Activated T-helper 1 cell treated with Interleukin-2 at 50 U/mL for 16 hours (primary cell): ENCODE results near the gene ATP5F1A.
A peak's percentile ranks its signal among the peaks of the same experiment; 100 is the strongest.
"Not testable (repeated sequence)": the region's sequence is repeated elsewhere in the genome, so short reads cannot be mapped to it uniquely, and the experiment has no call there.

ENCODE experiments used
- DNase-seq: peaks from one replicate; pipeline ENCODE4 v3.0.0-alpha.2; 2020; ENCODE audit warnings: low read depth

Gene ATP5F1A

DNA sequence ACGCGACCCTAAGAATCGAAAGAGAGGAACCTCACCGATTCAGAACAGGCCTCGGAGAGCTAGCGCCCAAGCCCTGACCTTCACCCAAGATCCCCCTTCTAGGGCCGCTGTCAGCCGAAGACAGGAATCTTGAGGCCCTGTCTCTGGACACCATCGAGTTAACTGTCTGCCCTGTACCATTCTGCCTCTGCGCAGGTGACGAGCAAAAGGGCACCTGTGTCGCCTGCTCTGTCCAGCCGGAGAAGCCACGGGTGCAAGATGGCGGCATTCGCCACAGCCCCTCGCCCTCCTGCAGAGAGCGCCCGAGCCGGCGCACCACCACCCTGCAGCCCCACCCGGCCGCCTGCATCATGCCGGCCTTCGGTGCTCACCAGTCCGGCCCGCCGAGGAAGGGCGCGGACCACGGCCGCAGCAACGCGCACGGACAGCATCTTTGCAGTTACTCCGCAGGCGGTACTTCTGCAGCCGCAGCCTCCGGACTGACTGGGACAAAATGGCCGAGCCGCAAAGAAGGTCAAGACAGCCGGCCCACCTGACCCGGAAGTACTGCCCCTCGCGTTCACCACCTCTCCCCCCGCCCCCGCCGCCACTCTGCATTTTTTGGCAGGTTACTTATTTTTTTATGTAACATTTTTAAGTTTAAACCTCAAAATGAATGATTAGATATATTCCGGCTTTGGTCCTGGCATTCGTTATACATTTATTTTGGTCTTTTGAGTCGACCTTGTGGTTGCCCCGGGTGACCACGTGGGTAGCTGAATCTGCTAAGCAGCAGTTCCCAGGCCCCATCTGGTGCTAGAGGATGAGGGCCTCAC is at the start of gene ATP5F1A:
ATP5F1A (minus strand) TSS at position 496 of the 815 bp plus-strand sequence; CDS start at position 431, 65 bp downstream.
- peak; percentile 75 for DNase-seq

DNA sequence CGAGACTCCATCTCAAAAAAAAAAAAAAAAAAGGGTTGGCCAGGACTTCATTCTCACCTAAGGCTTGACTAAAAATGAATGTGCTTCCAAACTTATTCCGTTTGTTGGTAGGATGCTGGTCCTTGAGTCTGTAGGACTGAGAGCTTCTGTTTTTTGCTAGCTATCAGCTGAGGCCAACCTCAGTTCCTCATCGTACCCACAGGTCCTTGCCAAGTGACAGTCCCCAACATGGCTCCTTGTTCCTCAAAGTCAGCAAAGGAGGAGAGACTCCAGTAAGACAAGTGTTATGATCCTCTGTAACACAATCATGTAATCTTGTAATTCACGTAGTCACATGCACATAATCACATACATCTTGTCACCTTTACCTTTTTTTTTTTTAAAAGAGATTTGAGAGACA is 43.1 kb upstream of the ATP5F1A start:
- no peak for DNase-seq

DNA sequence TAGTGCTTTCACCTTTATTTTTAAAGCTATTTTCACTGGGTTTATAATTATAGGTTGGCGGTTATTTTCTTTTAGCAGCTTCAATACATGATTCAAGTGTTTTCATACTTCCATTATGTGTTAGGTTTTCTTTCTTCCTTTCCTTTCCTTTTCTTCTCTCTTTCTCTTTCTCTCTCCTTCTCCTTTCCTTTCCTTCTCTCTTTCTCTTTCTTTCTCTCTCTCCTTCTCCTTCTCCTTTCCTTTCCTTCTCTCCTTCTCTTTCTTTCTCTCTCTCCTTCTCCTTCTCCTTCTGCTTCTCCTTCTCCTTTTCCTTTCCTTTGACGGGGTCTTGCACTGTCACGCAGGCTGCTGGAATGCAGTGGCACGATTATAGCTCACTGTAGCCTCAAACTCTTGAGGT is 42.1 kb upstream of the ATP5F1A start:
- no peak for DNase-seq

DNA sequence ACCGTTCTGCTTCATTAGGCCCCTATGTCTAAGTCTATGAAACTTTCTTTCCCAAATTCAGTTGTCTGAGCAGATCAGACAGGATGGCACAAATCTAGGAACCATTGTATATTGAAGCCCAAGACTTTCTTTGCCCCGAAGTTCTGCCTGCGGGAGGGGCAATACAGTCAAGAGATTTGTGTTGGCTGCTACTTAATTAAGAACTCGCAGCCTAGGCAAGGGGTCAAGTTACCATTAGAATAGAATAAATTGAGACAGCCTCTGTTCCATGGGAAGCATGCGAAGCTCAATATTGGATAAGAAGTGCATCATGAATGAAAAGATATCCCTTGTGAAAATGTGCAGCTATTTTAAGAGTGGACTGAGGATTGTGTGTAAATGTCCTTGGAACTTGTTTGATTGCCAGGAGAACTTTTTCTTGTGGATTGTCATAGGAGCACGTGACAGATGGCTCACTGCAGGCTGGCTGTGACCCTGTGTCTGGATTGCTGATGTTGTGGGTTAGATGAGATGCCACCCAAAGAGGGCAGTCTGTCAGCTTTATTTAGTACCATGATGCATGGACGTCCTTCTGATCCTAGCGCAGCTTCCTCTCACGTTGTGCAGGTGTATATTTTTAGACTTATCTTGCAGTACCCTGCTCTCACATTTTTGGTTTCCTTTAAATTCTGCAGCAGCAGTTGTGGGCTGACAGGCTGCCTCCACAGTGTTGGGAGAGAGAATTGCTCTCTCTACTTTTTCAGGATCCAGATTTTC is 37.0 kb upstream of the ATP5F1A start:
- no peak for DNase-seq

DNA sequence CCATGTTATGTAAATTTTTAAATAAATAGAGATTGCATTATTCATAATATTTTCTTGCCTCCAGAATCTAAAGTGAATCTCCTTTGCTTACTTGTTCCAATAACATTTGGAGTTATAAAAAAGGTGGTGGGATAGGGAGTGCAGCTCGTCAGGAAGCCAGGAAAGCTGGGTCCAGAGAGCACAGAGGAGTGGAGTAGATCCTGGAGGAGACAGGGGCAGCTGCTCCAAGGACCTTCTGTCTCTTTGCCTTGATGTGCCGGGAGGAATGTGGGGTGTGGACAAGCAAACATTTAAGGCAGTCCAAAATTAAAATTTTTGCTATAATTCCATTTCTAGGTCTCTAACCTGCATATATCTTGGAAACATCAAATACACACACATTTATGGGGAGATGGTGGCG is 35.4 kb upstream of the ATP5F1A start:
- DNase-seq, result no peak

DNA sequence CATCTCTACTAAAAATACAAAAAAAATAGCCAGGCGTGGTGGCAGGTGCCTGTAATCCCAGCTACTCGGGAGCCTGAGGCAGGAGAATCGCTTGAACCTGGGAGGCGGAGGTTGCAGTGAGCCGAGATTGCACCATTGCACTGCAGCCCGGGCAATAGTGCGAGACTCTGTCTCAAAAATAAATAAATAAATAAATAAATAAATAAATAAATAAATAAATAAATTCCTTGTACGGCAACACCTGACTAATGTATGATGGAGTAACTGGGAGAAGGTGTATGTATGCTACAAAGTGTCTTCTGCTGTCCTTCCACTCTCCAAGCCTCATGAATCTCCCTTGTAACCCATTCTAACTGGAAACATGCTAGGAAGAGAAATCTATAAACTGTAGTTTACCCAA is 32.5 kb upstream of the ATP5F1A start:
- not testable (repeated sequence) for DNase-seq

DNA sequence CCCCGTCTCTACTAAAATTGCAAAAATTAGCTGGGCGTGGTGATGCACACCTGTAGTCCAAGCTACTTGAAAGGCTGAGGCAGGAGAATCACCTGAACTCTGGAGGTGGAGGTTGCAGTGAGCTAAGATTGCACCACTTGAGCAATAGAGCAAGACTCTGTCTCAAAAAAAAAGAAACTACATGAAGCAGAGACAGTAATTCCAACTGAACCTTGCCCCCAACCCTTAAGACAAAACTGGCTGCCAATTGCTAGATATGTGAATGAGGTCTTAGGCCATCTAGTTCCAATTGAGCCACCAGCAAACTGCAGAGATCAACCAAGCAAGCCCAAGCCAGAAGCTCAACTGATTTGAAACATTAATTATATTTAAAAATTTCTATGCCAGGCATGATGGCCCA is 32.0 kb upstream of the ATP5F1A start:
- DNase-seq, result no peak

DNA sequence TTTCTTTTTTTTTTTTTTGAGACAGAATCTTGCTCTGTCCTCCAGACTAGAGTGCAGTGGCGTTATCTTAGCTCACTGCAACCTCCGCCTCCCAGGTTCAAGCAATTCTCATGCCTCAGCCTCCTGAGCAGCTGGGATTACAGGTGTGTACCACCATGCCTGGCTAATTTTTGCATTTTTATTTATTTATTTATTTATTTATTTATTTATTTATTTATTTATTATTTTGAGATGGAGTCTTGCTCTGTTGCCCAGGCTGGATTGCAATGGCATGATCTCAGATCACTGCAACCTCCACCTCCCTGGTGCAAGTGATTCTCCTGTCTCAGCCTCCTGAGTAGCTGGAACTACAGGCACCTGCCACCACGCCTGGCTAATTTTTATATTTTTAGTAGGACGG is 28.5 kb upstream of the ATP5F1A start:
- not testable (repeated sequence) for DNase-seq

DNA sequence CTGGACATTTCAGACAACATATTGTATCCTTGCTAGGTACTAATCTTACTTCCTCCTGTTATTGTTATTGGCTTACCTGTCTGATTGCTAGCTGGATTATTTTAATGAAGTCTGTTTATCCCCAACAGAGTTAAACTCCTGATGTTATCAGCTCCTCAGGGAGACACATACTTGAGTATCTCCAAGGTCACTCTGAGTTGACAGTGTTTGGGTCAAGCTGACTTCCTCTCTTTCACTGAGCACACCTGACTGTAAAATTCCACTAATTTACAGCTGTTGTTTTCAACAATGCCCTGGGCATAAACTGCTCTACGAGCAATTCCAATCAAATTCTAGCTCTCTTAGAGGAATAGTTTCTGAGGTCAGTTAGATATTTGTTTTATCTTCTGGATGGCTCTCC is 15.7 kb upstream of the ATP5F1A start:
- DNase-seq, result no peak

DNA sequence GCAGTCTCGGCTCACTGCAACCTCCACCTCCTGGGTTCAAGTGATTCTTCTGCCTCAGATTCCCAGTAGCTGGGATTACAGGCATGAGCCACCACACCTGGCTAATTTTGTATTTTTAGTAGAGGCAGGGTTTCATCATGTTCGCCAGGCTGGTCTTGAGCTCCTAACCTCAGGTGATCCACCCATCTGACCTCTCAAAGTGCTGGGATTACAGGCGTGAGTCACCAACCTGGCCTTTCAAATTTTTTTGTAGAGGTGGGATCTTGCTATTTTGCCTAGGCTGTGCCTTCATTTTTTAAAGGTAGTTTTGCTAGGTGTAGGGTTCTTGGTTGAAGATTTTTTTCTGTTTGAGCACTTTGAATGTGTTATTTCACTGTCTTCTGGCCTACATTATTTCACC is 12.3 kb upstream of the ATP5F1A start:
- no peak for DNase-seq

DNA sequence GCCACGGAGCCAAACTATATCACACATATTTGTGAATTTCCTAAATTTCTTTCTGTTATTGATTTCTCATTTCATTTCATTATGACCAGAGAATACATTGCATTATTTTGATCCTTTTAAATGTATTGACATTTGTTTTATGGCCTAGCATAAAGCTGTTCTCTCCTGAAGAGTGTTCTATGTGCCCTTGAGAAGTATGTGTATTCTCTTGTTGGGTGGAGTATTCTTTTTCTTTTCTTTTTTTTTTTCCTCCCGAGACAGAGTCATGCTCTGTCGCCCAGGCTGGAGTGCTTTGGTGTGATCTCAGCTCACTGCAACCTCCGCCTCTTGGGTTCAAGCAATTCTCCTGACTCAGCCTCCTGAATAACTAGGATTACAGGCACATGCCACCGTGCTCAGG is 11.3 kb upstream of the ATP5F1A start:
- no peak for DNase-seq

DNA sequence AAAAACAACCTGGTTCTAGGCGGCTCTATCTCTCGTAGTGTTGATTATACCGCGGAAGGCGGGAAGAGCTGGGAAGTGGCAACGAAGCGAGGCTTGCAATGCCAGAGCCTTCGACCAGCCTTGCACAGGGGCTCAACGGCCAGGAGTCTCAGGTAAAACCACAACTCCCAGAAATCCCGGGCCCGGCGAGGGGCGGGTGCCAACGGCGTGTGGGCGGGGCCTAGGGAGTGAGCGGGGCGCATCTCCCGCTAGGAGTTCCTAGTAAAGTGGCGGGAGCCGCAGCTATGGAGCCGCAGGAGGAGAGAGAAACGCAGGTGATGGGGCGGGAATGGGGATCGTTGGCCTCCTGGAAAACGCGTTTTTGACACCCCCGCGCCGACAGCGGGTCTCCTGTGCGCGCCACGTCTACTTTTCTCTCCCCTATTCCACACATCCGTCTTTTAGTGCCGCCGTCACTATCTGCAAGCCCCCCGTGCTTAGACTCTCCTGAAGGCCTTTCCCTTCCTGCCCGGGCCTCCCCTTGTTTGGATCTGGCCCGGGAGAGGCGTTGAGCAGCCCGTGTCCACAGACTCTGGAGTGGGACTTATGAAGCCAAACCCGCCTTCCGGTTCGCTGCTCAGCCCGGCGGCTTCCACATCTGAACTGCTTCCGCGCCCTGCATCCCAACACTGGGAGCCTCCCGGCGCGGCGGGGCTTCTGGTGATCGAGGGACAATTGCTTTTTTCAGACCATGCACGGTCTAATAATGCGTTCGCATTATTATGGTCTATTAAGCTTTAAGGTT is 6.2 kb upstream of the ATP5F1A start, which contains the start of gene HAUS1:
HAUS1 (plus strand) TSS at position 258 of the 784 bp plus-strand sequence; CDS start at position 285, 27 bp downstream.
- peak; percentile 74 for DNase-seq

DNA sequence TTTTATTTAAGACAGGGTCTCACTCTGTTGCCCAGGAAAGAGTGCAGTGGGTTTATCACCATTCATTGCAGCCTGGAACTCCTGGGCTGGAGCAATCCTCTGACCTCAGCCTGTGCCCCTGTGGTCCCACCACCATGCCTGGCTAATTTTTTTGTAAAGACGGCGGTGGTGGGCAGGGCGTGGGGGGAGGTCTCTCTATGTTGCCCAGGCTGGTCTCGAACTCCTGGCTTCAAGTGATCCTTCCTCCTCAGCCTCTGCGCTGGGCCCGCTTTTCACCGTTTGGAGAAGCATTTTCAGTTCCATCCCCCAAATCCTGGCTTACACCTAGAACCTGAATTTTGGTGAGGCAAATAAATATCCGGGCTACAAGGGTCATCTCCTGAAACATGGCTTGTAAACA is 1.4 kb upstream of the ATP5F1A start:
- DNase-seq, result no peak

DNA sequence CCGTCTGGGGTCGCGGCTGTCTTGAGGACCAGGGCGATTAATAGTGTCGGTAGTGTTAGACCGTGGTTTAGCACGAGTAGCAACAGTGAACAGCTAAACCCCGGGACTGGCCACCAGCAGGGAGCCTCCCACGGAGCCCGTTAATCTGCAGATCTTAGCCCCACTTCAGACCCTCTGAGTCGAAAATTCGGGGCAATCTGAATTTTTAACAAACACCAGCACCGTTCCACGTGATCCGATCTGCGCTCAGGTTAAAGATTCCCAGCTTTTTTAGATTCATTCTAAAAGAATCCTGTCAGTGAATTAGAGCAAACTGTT is 479 bp upstream of the ATP5F1A start:
- no peak for DNase-seq

DNA sequence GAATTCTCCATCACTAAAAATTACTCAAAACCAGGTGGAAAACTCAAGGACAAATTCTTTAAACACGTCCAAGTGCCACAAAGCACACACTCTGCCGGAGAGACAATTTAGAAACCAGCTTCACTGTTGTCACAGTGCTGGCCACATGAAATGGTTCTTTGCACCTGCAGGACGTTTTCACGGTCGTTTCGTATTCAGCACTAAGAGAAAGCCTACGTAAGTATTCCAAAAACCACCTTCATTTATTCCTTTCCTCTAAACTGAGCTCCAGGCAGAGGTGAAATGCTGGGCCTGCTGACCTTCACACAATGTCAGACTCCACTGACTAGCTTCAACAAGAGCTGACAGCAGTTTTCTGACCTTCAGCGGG is 680 bp downstream of the ATP5F1A start:
- DNase-seq, result no peak

DNA sequence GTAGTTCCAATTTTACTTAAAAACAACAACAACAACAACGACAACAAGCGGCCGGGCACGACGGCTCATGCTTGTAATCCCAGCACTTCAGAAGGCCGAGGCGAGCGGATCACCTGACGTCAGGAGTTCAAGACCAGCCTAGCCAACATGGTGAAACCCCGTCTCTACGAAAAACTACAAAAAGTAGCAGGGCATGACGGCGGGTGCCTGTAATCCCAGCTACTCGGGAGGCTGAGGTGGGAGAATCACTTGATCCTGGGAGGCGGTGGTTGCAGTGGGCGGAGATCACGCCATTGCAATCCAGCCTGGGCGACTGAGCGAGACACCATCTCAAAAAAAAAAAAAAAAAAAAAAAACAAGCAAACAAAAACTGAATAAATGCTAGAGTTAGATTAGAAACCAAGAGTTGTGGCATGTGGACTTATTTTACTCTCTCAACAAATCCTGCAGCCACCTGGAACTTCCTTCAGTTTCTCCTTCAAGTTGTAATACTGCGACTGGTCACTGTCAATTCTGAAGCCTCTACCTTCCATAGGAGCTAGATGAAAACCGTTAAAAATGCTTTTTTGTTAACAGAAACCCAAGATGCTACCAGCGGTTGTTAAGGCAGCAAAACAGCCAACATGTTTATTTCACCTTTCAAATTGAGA is 1.3 kb downstream of the ATP5F1A start:
- no peak for DNase-seq

DNA sequence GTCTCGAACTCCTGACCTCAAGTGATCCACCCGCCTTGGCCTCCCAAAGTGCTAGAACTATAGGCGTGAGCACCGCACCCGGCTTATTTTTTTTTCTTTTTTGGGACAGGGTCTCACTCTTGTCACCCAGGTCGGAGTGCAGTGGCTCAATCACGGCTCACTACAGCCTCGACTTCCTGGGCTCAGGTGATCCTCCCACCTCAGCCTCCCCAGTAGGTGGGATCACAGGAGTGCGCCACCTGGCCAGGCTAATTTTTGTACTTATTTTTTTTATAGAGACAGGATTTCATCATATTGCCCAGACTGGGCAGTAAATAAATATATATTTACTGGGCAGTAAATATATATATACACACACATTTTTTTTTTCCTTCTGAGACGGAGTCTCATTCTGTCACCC is 2.6 kb downstream of the ATP5F1A start:
- no peak for DNase-seq

DNA sequence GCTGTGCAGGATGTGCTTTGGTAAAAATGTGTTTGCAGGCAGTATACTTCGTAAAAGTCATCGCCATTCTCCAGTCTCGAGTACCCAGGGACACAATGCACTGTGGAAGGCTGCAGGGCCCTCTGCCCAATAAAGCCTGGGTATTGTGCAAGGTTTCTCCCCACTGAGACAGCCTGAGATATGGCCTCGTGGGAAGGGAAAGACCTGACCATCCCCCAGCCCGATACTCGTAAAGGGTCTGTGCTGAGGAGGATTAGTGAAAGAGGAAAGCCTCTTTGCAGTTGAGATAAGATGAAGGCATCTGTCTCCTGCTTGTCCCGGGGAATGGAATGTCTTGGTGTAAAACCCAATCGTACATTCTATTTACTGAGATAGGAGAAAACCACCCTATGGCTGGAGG is 9.6 kb downstream of the ATP5F1A start:
- DNase-seq, result not testable (repeated sequence)

DNA sequence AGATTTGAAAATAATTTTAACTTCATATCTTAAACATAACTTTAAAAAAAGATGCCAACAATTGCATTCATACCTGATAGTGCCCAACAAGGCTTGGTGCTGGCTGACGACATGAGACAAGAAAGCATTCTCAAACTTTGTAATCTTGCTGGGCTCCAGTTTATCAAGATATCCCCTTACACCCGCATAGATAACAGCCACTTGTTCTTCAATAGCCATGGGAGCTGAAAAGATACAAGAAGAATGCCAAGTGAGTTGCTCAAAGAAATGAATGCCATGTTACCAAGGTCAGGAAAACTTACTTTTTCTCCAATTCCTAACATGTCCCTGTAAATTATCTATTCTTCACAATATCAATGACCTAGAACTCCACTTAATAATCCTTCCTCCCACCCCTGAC is 13.7 kb downstream of the ATP5F1A start:
- no peak for DNase-seq

DNA sequence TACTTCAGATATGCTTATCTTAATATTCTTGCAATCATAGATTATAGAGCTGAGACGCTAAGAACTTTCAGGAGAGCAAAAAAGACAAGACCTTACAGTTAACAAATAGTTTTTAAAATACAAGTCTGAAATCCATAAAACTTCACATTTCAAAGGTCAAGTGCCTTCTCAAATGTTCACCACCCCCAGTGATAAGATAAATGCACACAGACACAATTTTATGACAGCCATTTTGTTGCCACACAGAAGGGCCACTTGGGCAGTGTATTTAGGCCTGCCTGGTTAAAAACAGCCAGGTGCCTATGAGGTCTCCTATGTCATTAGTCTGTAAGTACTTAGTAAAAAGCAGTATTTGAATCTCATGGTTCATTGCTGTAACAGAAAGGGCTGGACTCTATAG is 17.9 kb downstream of the ATP5F1A start:
- no peak for DNase-seq

DNA sequence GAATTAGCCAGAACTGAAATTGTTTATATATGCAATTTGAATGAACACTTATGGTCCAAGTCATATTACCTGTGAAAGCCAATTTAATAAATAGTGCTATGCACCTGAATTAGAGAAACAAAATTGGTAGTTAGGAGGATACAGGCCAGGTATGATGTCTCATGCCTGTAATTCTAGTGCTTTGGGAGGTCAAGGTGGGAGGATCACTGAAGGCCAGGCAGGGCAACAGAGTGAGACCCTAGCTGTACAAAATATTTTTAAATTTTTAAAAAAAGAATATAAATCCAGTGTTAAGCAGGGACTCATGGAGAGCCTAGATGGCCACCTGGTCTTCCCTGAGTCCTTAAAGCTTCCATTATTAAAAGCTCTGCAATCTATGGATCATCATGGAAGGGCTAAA is 18.8 kb downstream of the ATP5F1A start:
- DNase-seq, result no peak
